HepG2 (cell line): Measurements from ENCODE around the gene SYMPK. TPM values are rescaled to one million over a fixed set of nuclear protein-coding genes. Genes with fewer than 3 reads are reported as not detected.

Experiments
- KDM5B ChIP-seq: sonication (generic); formaldehyde crosslinking; IDR thresholded peaks from 2 replicates; pipeline ENCODE4 v1.4.0; 2020; ENCODE audit warnings: missing genetic modification reagents, mild to moderate bottlenecking, borderline replicate concordance
- NR2F1 ChIP-seq, 2 experiments: fragments of 450-650 bp in 1 of 2; formaldehyde crosslinking in 1 of 2; IDR thresholded peaks; 2 replicates each; pipeline versions ENCODE4 v1.5.0 to v1.6.1; 2016 to 2020; ENCODE audit warnings: mild to moderate bottlenecking in 1 of 2, missing compliant biosample characterization in 1 of 2, missing genetic modification reagents in 1 of 2, moderate library complexity in 1 of 2
- PHB2 ChIP-seq: fragments of 450-650 bp; IDR thresholded peaks from 2 replicates; pipeline ENCODE4 v1.6.1; 2018; ENCODE audit not compliant: partially characterized antibody
- PLSCR1 ChIP-seq: sonication (generic); formaldehyde crosslinking; IDR thresholded peaks from 2 replicates; pipeline ENCODE4 v1.5.0; 2020; ENCODE audit warnings: missing genetic modification reagents, mild to moderate bottlenecking, borderline replicate concordance
- RBM39 ChIP-seq: fragments of 200-400 bp; formaldehyde crosslinking; IDR thresholded peaks from one replicate; pipeline ENCODE4 v1.6.1; 2018; ENCODE audit warnings: antibody characterized with exemption, mild to moderate bottlenecking, low read depth, low read length; ENCODE audit not compliant: poor library complexity, severe bottlenecking
- SNAPC2 ChIP-seq: sonication (generic); formaldehyde crosslinking; IDR thresholded peaks from 2 replicates; pipeline ENCODE4 v1.8.1; 2022; ENCODE audit warnings: mild to moderate bottlenecking, missing genetic modification reagents
- TRIM24 ChIP-seq: sonication (generic); formaldehyde crosslinking; IDR thresholded peaks from 2 replicates; pipeline ENCODE4 v1.8.0; 2022; ENCODE audit warnings: mild to moderate bottlenecking, missing genetic modification reagents
- YY1 ChIP-seq: IDR thresholded peaks from 2 replicates; pipeline ENCODE4 v1.6.1; 2011; ENCODE audit warnings: low read length, low read depth, moderate library complexity, mild to moderate bottlenecking; ENCODE audit not compliant: insufficient read depth, insufficient replicate concordance
- ZFY ChIP-seq: sonication (generic); formaldehyde crosslinking; IDR thresholded peaks from 2 replicates; pipeline ENCODE4 v1.4.0; 2020; ENCODE audit warnings: missing genetic modification reagents
- ZNF292 ChIP-seq: sonication (generic); formaldehyde crosslinking; IDR thresholded peaks from 2 replicates; pipeline ENCODE4 v1.8.1; 2022; ENCODE audit warnings: mild to moderate bottlenecking, low read depth, missing genetic modification reagents, borderline replicate concordance
- ZNF430 ChIP-seq: sonication (generic); formaldehyde crosslinking; IDR thresholded peaks from 2 replicates; pipeline ENCODE4 v1.9.0; 2021; ENCODE audit warnings: mild to moderate bottlenecking, missing genetic modification reagents
- ZNF777 ChIP-seq: sonication (generic); formaldehyde crosslinking; IDR thresholded peaks from 2 replicates; pipeline ENCODE4 v1.4.0; 2020; ENCODE audit warnings: missing genetic modification reagents
- polyA plus RNA-seq, 8 experiments: library from polyadenylated mRNA; depleted of rRNA in 3 of 8; stranded (reverse) in 7 of 8; unstranded in 1 of 8; fragments of >200 nt; fragmentation: Illumina TruSeq in 4 of 8; extraction: Trizol in 4 of 8; gene quantifications; 2 replicates each; pipeline versions ENCODE4 v1.2.1 to v1.2.3, GENCODE V29; 2011 to 2016; ENCODE audit warnings: low read depth in 4 of 8, missing spikeins in 1 of 8, mixed read lengths in 1 of 8; ENCODE audit not compliant: insufficient read depth in 1 of 8
- total RNA-seq, 5 experiments: library from RNA; depleted of rRNA; stranded (reverse); fragments of >200 nt; fragmentation: Illumina TruSeq; extraction: Trizol; gene quantifications; 2 replicates each; pipeline ENCODE4 v1.2.3, GENCODE V29; 2016; ENCODE audit warnings: low read depth in 1 of 5
- TF ChIP-seq, protein P1 (sequence below): sonication (generic); formaldehyde crosslinking; IDR thresholded peaks from 2 replicates; pipeline ENCODE4 v1.4.0; 2020; ENCODE audit warnings: mild to moderate bottlenecking, missing genetic modification reagents
- TF ChIP-seq, protein P2 (sequence below): IDR thresholded peaks from 2 replicates; pipeline ENCODE4 v1.6.1; 2016; ENCODE audit warnings: missing biosample characterization, missing genetic modification reagents, low read depth
- TF ChIP-seq, protein P3 (sequence below): sonication (generic); formaldehyde crosslinking; IDR thresholded peaks from 2 replicates; pipeline ENCODE4 v1.4.0; 2020; ENCODE audit warnings: mild to moderate bottlenecking, missing genetic modification reagents, borderline replicate concordance

Gene SYMPK
- total and polyA plus RNA-seq, 2 of the 13 experiments (the other 11 are each of a cell fraction or from before 2014, with no cell fraction given) = 21.9 to 55.7 TPM

GRCh38 chr19:45882652-45883585 is 20.0 kb upstream of the SYMPK start (continued):
- TF ChIP-seq, protein P1, sequence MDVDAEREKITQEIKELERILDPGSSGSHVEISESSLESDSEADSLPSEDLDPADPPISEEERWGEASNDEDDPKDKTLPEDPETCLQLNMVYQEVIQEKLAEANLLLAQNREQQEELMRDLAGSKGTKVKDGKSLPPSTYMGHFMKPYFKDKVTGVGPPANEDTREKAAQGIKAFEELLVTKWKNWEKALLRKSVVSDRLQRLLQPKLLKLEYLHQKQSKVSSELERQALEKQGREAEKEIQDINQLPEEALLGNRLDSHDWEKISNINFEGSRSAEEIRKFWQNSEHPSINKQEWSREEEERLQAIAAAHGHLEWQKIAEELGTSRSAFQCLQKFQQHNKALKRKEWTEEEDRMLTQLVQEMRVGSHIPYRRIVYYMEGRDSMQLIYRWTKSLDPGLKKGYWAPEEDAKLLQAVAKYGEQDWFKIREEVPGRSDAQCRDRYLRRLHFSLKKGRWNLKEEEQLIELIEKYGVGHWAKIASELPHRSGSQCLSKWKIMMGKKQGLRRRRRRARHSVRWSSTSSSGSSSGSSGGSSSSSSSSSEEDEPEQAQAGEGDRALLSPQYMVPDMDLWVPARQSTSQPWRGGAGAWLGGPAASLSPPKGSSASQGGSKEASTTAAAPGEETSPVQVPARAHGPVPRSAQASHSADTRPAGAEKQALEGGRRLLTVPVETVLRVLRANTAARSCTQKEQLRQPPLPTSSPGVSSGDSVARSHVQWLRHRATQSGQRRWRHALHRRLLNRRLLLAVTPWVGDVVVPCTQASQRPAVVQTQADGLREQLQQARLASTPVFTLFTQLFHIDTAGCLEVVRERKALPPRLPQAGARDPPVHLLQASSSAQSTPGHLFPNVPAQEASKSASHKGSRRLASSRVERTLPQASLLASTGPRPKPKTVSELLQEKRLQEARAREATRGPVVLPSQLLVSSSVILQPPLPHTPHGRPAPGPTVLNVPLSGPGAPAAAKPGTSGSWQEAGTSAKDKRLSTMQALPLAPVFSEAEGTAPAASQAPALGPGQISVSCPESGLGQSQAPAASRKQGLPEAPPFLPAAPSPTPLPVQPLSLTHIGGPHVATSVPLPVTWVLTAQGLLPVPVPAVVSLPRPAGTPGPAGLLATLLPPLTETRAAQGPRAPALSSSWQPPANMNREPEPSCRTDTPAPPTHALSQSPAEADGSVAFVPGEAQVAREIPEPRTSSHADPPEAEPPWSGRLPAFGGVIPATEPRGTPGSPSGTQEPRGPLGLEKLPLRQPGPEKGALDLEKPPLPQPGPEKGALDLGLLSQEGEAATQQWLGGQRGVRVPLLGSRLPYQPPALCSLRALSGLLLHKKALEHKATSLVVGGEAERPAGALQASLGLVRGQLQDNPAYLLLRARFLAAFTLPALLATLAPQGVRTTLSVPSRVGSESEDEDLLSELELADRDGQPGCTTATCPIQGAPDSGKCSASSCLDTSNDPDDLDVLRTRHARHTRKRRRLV (CRISPR knock-in tag) = no peak
- TF ChIP-seq ZNF777 (CRISPR knock-in tag) (peak; percentile 21; the same call in 1 of the 2 replicates), PHB2 (no peak), PLSCR1 (CRISPR knock-in tag) (0 out of 2 replicates have a peak, but pooled peaks have one; percentile 19), KDM5B (no peak; the same call in 1 of the 2 replicates), SNAPC2 (CRISPR knock-in tag) (peak; percentile 66; the same call in 1 of the 2 replicates), ZNF292 (peak; percentile 82), NR2F1 (CRISPR knock-in tag; IDR thresholded peaks at IDR 0.05) (peak; percentile 51 to 52), ZFY (CRISPR knock-in tag) (peak; percentile 68), ZNF430 (CRISPR knock-in tag) (peak; percentile 59; the same call in 1 of the 2 replicates), RBM39 (peak; percentile 44), YY1 (peak; percentile 80), TRIM24 (no peak)
- TF ChIP-seq, protein P2, sequence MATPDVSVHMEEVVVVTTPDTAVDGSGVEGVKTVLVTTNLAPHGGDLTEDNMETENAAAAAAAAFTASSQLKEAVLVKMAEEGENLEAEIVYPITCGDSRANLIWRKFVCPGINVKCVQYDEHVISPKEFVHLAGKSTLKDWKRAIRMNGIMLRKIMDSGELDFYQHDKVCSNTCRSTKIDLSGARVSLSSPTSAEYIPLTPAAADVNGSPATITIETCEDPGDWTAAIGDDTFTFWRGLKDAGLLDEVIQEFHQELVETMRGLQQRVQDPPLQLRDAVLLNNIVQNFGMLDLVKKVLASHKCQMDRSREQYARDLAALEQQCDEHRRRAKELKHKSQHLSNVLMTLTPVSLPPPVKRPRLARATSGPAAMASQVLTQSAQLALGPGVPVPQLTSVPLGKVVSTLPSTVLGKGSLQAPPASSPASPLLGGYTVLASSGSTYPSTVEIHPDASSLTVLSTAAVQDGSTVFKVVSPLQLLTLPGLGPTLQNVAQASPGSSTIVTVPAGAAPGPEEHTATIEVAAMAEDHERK (CRISPR knock-in tag) = no peak
- TF ChIP-seq, protein P3, sequence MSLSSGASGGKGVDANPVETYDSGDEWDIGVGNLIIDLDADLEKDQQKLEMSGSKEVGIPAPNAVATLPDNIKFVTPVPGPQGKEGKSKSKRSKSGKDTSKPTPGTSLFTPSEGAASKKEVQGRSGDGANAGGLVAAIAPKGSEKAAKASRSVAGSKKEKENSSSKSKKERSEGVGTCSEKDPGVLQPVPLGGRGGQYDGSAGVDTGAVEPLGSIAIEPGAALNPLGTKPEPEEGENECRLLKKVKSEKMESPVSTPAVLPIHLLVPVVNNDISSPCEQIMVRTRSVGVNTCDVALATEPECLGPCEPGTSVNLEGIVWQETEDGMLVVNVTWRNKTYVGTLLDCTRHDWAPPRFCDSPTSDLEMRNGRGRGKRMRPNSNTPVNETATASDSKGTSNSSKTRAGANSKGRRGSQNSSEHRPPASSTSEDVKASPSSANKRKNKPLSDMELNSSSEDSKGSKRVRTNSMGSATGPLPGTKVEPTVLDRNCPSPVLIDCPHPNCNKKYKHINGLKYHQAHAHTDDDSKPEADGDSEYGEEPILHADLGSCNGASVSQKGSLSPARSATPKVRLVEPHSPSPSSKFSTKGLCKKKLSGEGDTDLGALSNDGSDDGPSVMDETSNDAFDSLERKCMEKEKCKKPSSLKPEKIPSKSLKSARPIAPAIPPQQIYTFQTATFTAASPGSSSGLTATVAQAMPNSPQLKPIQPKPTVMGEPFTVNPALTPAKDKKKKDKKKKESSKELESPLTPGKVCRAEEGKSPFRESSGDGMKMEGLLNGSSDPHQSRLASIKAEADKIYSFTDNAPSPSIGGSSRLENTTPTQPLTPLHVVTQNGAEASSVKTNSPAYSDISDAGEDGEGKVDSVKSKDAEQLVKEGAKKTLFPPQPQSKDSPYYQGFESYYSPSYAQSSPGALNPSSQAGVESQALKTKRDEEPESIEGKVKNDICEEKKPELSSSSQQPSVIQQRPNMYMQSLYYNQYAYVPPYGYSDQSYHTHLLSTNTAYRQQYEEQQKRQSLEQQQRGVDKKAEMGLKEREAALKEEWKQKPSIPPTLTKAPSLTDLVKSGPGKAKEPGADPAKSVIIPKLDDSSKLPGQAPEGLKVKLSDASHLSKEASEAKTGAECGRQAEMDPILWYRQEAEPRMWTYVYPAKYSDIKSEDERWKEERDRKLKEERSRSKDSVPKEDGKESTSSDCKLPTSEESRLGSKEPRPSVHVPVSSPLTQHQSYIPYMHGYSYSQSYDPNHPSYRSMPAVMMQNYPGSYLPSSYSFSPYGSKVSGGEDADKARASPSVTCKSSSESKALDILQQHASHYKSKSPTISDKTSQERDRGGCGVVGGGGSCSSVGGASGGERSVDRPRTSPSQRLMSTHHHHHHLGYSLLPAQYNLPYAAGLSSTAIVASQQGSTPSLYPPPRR (CRISPR knock-in tag) = peak; percentile 77
